Head of caudate nucleus (tissue), 42 donors: ENCODE results near the gene DPP6.
"Not testable (repeated sequence)": the region's sequence is repeated elsewhere in the genome, so short reads cannot be mapped to it uniquely, and the experiment has no call there.

Source experiments
- DNase-seq, 42 donors: peaks; one replicate each; pipeline versions ENCODE4 v3.0.0 to v3.0.0-alpha.2; 2020 to 2021; ENCODE audit warnings: mixed read lengths in 7 of 42
- intact Hi-C: fragments of 100-400 bp; cut with DNase I; formaldehyde crosslinking; loops from one replicate; pipeline ENCODE4 v1.15.0; 2022

The DPP6 gene

DNA sequence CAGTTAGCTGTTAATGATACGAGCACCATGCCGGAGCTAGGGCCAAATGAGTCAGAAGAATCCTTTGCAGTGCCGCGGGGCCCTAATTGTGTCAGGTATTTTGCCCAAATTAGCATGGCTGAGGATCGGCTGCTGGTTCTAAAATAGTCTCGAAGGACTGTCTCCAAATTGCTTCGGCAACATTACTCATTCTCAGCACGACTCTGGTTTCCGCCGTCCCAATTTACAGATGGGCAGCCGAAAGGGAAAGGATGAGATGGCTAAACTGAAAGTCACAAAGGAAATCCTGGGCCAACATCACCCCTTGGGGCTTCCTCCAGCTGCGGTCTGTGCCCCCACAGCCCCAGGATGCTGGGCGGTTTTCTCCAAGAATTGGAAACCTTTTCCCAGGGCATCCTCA lies 599.3 kb downstream of the DPP6 start:
- peak in 12 of 42 donors; percentile 10 to 62 (median 24) for DNase-seq
- intact Hi-C loops: no loop called here

DNA sequence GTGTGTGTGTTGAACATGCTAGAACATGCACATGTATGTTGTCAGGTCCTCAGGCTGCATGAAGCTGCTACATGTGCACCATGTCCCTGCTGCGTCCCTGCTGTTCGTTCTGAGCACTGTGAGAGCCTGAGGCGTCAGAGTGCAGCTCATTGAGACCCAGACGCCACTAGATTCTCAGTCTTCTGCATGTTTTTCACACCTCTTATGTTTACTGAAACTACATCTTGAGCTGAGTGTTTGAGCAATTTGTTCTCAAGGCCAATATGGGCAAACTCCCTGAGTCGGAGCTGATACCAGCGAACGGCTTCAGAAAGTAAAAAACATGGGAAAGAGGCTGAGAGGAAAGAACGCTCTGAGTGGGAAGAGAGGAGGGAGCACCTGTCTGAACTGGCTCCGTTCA lies 600.4 kb downstream of the DPP6 start:
- no peak for DNase-seq

DNA sequence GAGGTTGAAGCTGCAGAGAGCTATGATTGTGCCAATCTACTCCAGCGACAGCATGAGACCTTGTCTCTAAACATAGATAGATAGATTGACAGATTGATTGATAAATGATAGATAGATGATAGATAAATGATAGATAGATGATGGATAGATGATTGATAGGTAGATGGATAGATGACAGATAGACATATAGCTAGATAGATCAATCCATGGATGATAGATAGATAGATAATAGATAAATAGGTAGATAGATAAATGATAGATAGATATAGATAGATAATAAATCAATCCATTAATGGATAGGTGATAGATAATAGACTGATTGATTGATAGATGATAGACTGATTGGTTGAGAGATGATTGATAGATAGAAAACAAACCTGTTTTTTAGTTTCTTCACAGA lies 601.1 kb downstream of the DPP6 start:
- intact Hi-C loops: no loop called here
- no peak for DNase-seq

More for the DNA sequence above, 600.4 kb downstream of the DPP6 start:
- intact Hi-C loops: no loop called here

DNA sequence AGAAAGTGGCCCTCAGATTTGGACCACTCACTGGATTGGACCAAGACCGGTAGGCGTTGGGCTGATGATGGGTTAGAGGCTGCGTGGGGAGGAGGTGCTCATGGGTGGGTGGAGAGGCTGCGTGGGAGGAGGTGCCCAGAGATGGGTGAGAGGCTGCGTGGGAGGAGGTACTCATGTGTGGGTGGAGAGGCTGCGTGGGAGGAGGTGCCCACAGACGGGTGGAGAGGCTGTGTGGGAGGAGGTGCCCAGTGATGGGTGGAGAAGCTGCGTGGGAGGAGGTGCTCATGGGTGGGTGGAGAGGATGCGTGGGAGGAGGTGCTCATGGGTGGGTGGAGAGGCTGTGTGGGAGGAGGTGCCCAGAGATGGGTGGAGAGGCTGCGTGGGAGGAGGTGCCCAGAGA lies 604.4 kb downstream of the DPP6 start:
- intact Hi-C loops: no loop called here
- DNase-seq: no peak

DNA sequence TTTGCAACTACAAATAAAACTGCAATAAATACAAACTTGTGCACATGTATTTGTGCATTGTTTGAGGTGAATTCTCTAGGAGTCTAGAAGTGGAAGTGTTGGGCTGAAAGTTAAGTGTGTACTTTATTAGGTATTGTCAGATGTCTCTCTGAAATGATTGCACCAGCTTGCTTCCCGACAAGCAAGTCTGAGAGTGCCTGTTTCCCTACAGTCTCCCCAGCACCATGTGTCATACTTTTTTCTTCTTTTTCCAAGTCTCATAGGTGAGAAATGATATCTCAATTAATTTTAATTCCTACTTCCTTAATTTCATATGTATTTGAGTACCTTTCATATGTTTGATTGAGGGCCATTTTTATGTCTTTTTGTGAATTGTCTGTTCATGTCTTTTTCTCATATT lies 614.6 kb downstream of the DPP6 start:
- no peak for DNase-seq
- intact Hi-C loops: no loop called here

DNA sequence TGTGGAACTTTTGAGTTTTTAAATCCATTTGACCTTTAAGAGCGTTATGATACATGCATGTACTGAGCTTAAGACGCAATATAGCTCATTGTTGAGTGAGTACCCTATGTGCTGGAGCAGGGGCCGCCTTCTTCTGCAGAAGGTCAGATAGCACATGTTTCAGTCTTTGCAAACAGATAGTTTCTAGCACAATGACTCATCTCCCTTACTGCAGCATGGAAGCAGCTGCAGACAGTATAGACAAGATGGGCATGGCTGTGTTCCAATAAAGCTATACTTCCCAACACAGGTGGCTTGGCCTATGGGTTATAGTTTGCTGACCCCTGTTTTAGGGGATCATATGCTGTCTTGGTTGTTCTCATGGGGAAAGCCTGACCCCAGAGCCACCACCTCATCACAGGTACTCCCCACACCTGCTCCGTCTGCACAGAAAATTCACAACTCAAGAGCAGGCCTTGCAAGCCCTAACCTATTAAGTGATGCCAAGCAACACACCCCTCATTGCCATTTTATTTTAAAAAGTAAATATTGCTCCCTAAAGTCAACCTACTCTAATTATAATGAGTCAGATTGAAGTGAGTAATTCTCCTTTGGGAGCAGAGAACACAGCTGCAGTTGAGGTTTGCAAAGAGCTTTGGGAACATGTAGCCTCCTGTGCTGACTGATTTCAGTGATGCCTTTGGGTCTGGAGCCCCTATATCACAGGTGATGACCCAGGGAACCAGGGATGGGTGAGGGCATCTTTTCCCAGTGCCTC lies 620.6 kb downstream of the DPP6 start:
- intact Hi-C loops: no loop called here
- DNase-seq: peak in 14 of 42 donors; percentile 16 to 65 (median 34)

DNA sequence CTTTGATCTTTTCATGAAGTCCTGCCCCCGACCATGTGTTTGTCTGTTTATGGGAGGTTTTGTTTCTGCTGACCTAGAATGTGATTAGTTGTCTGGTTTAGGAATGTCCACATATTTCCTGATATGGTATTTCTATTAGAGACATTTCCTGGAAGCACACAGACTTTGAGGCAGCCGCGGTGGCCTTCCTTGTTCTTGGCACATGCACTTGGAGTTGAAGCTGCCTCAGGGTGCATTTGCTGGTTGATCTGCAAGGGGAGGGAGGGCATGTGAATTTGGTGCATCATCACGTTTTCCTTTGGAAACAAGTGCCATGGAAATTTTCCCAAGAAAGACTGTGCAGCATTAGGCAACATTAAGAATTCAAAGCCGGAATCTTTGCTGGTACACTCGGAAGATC lies 622.0 kb downstream of the DPP6 start:
- intact Hi-C loops: no loop called here
- DNase-seq: no peak

DNA sequence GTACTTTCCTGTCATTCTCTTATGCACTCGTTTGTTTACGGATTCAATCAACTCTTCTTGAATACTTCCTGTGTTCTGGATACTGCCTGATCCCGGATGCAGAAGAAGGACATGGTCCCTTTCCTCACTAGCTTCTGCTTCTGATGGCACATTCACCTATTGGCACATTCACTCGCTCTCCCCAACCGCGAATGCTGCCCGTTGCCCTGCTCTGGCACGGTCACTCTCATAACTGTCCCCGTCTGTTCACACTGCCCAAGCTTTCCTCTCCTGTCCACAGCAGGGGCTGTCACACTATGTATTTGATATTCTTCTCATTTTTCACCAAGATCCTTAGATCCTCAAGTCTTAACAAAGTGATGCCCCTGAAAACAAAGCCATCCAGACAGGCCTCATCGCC lies 623.4 kb downstream of the DPP6 start:
- intact Hi-C loops: no loop called here
- DNase-seq: no peak

DNA sequence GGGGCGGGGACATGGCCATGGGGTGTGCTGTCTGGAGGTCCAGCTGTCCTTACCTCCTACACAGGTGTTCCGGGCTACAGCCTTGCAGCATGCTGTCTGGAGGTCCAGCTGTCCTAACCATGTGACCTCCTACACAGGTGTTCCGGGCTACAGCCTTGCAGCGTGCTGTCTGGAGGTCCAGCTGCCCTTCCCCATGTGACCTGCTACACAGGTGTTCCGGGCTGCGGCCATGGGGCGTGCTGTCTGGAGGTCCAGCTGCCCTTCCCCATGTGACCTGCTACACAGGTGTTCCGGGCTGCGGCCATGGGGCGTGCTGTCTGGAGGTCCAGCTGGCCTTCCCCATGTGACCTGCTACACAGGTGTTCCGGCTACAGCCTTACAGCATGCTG lies 623.8 kb downstream of the DPP6 start:
- DNase-seq, intact Hi-C loops: not testable (repeated sequence)

DNA sequence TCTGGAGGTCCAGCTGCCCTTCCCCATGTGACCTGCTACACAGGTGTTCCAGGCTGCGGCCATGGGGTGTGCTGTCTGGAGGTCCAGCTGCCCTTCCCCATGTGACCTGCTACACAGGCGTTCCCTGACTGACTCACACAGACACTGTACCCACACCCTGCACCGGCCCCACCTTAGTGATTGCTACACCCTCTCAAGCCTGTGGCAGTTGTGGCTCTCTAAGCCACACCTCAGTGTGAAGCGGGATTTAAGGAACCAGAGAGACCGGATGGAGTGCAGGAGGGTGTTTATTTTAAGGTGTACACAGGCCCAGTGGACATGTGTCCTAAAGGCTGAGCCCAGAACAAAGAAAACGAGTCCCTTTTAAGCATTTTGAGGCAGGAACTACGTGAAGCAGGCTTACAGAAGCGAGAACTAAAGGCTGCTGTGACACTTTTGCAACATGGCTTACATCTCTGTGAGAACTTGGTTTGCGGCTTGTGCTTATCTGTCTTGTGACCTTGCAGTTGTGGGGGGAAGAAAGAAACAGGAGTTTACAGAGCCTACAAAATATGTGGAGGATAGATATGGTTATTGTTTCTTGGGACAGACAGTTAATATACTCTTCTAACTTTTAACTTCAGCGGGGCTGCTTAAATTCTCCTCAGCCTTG lies 624.4 kb downstream of the DPP6 start:
- intact Hi-C loops: no loop called here
- peak in 13 of 42 donors; percentile 12 to 69 (median 39) for DNase-seq

DNA sequence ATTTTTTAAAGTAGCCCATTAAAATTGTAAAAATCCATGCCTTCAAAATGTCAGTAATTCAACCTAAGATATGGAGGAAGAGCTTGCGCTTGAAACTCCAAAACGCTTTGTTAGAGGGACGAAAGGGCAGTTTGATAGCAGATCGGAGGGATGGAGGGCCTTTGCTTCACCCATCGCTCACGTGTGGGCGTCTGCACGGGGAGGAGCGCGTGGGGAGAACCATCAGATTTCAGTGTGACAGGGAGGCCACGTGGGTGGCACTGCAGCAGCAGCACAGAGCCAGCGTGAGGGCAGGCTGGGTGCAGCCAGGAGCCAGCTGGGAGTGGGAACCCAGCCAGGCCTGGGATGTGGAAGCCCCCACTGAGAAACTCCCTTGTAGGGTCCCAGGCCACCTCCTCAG lies 625.3 kb downstream of the DPP6 start:
- DNase-seq: peak; percentile 35 to 92 (median 74)
- intact Hi-C loops: no loop called here

DNA sequence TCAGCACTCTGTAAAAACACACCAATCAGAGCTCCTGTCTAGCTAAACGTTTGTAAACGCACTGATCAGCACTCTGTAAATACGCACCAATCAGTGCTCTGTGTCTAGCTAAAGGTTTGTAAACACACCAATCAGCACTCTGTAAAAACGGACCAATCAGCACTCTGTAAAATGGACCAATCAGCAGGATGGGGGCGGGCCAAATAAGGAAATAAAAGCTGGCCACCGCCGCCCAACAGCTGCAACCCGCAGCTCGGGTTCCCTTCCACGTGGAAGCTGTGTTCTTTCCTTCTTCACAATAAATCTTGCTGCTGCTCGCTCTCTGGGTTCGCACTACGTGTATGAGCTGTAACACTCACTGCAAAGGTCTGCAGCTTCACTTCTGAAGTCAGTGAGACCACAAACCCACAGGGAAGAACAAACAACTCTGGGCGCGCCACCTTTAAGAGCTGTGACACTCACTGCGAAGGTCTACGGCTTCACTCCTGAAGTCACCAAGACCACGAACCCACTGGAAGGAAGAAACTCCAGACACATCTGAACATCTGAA lies 625.9 kb downstream of the DPP6 start:
- intact Hi-C loops, DNase-seq: not testable (repeated sequence)

DNA sequence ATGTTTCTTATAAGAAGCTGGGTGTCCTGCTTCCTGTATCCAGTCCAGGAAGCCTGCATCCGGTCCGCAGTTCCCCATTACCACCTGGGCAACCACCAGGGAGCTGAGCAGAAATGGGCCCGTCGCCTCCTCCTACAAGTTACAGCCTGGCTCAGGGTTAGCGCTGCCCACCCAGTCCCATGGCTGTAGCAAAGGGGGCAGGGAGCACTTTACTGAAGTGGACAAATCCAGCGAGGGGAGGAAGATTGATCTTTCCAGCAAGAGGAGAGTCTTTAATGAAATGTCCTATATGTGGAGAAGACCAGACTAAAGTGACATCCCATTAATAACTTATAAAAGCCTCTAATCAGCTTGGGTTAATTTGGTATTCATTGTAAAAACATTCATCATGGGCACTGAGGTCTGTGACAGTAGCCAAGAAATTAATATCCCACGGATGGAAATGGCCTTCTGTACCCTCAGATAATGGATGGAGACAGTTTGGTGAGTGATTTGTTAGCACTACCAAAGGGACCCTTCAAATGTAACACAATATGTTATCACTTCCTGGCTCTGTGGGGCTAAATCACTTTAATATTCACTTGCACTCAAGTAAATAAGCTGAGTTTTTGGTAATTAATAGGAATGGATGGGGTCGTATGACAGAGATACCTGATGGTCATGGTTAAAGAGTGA lies 627.3 kb downstream of the DPP6 start:
- DNase-seq: no peak
- intact Hi-C loops: no loop called here

DNA sequence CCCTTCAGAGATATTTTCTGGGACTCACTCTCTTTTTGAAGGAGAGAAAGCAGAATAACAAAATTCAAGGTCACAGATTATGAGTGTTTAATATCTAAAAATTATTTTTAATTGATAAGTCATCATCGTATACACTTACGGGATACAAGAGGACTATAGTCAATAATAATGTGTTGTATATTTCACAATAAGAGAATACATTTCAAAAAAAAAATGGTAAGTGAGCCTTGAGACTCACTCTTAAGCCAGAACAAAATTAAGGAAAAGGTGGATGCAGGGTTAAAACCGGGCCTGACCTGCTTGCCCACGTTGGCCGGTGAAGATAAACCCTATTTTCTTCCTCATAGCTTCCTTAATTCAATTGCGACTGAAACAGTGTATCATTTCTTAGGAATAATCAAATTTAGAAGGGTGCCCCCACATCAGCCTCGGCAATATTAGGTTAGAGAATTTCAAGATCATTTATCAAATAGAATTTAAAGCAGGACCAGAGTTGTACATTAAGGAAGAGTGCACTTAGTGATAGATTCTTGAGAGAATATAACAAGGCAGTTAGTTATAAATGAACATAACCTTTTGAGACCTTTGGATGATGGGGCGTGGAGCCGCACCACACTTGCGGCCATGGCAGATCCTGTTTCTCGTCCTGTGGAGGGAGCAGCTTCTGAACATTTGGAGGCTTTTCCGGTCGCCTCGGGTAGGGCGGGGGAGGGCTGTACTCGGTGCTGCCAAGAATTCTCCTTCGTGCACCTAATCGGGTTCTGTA lies 628.9 kb downstream of the DPP6 start:
- peak in 13 of 42 donors; percentile 17 to 57 (median 35) for DNase-seq
- intact Hi-C loops: no loop called here

DNA sequence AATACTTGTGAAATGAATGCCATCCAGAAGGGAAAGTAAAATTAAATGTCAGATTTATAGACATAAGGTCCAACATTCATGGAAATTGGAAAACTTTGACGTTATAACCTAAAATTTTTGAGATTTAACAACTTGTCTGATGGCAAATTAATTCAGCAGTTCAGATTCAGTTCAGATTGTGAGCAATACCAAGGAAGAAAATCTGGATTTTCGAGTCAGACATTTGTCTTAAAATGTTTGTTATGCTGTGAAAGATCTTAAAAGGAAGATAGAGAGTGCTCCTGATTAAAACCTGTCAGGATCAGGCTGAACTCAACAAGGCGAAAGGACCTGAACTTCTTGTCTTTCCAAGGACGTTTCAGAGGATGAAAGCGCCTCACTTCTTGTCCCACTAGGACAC lies 629.8 kb downstream of the DPP6 start:
- DNase-seq: no peak
- intact Hi-C loops: no loop called here

DNA sequence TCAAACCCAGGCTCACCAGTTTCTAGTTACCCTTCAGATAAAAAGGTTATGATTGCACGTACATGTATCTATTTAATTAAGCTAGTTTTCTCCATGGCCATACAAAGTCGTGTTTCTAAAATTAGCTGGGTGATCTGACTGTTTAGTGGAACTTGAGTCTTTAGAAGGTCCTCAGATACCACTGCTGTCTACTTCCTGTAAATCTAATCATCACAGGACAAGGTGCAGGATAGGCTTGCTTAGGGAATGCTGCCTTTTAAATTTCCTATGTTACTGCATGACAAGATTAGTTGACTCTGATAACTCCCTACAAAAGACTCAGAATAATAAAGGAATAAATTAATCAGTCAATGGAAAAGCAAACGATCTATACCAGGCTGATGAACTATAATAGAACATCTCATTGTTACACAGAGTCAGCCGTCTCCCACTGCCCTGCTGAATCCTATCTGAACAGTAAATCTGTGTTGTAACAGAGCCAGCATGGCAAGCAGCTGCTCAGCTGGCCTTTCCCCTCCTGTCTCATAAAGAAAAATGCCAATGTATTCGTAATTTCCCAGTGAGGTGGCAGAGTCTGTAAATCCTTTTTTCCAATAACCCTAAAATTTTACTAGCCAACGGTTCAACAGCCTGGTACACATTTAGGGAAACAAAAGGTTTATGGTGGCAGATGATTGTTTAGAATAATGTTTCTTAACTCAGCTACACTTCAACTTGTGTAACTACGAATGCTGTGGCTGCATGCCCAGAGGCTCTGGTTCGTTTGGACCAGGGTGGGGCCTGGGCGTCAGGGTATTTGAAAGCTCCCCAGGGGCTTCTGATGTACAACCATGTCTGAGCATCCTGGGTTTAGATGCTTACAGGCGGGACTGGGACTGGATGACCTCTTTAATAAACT lies 632.7 kb downstream of the DPP6 start:
- intact Hi-C loops: no loop called here
- peak in 2 of 42 donors; percentile 23 to 27 for DNase-seq

DNA sequence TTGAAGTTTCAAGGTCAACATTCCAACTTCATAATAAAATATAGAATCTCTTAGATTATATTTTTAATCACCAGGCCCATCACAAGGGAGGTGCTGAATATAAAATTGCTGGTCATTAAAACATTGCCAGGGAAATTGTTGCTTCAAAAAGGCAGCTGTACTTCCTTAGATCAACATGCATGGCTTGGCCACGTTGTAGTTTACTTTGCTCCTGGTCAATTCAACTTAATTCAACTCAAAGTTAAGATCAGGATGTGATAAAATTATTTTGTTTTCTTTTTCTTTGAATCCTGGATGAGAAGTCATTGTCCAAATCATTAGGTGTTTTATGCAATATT lies 633.3 kb downstream of the DPP6 start:
- intact Hi-C loops: no loop called here
- no peak for DNase-seq

DNA sequence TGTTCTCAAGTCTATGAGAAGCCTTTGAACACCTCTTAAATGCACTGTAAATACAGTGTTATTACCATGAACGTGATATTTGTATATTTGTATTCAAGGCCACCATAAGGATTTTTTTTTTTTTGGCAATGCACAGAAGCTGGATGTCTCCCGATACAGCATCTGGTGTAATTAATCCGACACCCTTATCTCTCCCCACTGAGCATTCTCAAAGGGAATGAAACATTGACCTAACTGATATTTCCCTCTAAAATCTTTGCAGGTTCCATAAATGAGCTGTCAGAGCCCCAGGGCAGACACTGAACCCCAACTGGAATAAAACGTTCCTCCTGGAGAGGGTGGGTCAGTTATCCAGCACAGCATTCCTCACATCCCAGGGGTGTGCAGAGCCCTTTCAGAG lies 634.1 kb downstream of the DPP6 start:
- intact Hi-C loops: no loop called here
- no peak for DNase-seq
